Measurements from ENCODE around the gene TRPC4. TPM values are rescaled to one million over a fixed set of nuclear protein-coding genes. Genes with fewer than 3 reads are reported as not detected.

Gene TRPC4
- total RNA-seq, 2 experiments from 2014 or later = not detected

GRCh38 chr13:37632294-37632693 lies 237.3 kb downstream of the TRPC4 start:
- intact Hi-C loops (cut with micrococcal nuclease) = no loop called here
- Mint-ChIP-seq H3K27ac (no peak overlapping the region), H3K9me3 (peaks cover 5% of the 10 kb centered on the region), H3K27me3 (no peaks in the 10 kb centered on the region), H3K4me1 (ENCODE audit: low read depth) (no peaks in the 10 kb centered on the region), H3K4me3 (no peak overlapping the region), H3K36me3 (ENCODE audit: low read depth) (no peaks in the 10 kb centered on the region)
- ATAC-seq = no peak
- POLR2A ChIA-PET = no interaction called here
- CTCF ChIA-PET = interaction anchor here (1.0 kb wide), 1 partner anchor 14 kb away, joined by 3 read pairs; no protein-coding TSS in a partner anchor
- TF ChIP-seq CTCF (IDR thresholded peaks at IDR 0.05) = no peak
- no peak for DNase-seq

- H3K4me1 Mint-ChIP-seq (ENCODE audit: low read depth) = no peaks in the 10 kb centered on the region
- ATAC-seq (no peak), DNase-seq (no peak)
Observed at GRCh38 chr13:37627428-37627827, 242.1 kb downstream of the TRPC4 start.

GRCh38 chr13:37621811-37622361 lies 247.7 kb downstream of the TRPC4 start:
- ChIA-PET POLR2A (no interaction called here), CTCF (interaction anchor here (0.9 kb wide), 1 partner anchor 132 kb away, joined by 3 read pairs; no protein-coding TSS in a partner anchor)
- Mint-ChIP-seq H3K36me3 (ENCODE audit: low read depth) (no peaks in the 10 kb centered on the region), H3K4me1 (ENCODE audit: low read depth) (no peaks in the 10 kb centered on the region), H3K27ac (no peak overlapping the region), H3K4me3 (no peak overlapping the region), H3K9me3 (peaks cover 3% of the 10 kb centered on the region), H3K27me3 (no peaks in the 10 kb centered on the region)
- intact Hi-C loops (cut with micrococcal nuclease) = no loop called here
- ATAC-seq = no peak
- TF ChIP-seq CTCF (IDR thresholded peaks at IDR 0.05) = no peak
- DNase-seq = no peak

More at GRCh38 chr13:37627428-37627827, 242.1 kb downstream of the TRPC4 start:
- POLR2A ChIA-PET = no interaction called here
- Mint-ChIP-seq H3K9me3 (peaks cover 5% of the 10 kb centered on the region), H3K27ac (no peak overlapping the region), H3K4me3 (no peak overlapping the region), H3K36me3 (ENCODE audit: low read depth) (no peaks in the 10 kb centered on the region), H3K27me3 (no peaks in the 10 kb centered on the region)
- intact Hi-C loops (cut with micrococcal nuclease) = no loop called here
- CTCF ChIA-PET = no interaction called here
- no peak for TF ChIP-seq CTCF (IDR thresholded peaks at IDR 0.05)

- H3K36me3 Mint-ChIP-seq (ENCODE audit: low read depth) = no peaks in the 10 kb centered on the region
- no peak overlapping the region for H3K27ac Mint-ChIP-seq
- POLR2A ChIA-PET = interaction anchor here (1.2 kb wide), 1 partner anchor 23 kb away, joined by 4 read pairs; no protein-coding TSS in a partner anchor
- H3K4me3 Mint-ChIP-seq = no peak overlapping the region
- DNase-seq (no peak), ATAC-seq (no peak)
- peaks cover 3% of the 10 kb centered on the region for H3K9me3 Mint-ChIP-seq
- no peak for TF ChIP-seq CTCF (IDR thresholded peaks at IDR 0.05)
- intact Hi-C loops (cut with micrococcal nuclease) = no loop called here
- H3K27me3 Mint-ChIP-seq = no peaks in the 10 kb centered on the region
- CTCF ChIA-PET = interaction anchor here (0.8 kb wide), 1 partner anchor 13 kb away, joined by 3 read pairs; no protein-coding TSS in a partner anchor
- no peaks in the 10 kb centered on the region for H3K4me1 Mint-ChIP-seq (ENCODE audit: low read depth)
Observed at GRCh38 chr13:37618554-37618953, 251.0 kb downstream of the TRPC4 start.

- DNase-seq (no peak), ATAC-seq (no peak)
- H3K4me1 Mint-ChIP-seq (ENCODE audit: low read depth) = no peaks in the 10 kb centered on the region
- intact Hi-C loops (cut with micrococcal nuclease) = no loop called here
- H3K36me3 Mint-ChIP-seq (ENCODE audit: low read depth) = no peaks in the 10 kb centered on the region
- no peak for TF ChIP-seq CTCF (IDR thresholded peaks at IDR 0.05)
- peaks cover 3% of the 10 kb centered on the region for H3K9me3 Mint-ChIP-seq
- POLR2A ChIA-PET = no interaction called here
- CTCF ChIA-PET = no interaction called here
- no peaks in the 10 kb centered on the region for H3K27me3 Mint-ChIP-seq
- H3K4me3 Mint-ChIP-seq = no peak overlapping the region
- H3K27ac Mint-ChIP-seq = no peak overlapping the region
Observed at GRCh38 chr13:37617173-37617572, 252.4 kb downstream of the TRPC4 start.
